ENCODE data around the gene CNOT6. TPM values are rescaled to one million over a fixed set of nuclear protein-coding genes. Genes with fewer than 3 reads are reported as not detected.

Gene CNOT6
- total RNA-seq, 1 donor from 2014 or later, result 24.9 TPM

- H3K27me3 Mint-ChIP-seq, result no peaks in the 10 kb centered on the region
- ChIA-PET CTCF (no interaction called here), POLR2A (no interaction called here)
- DNase-seq, result no peak
- H3K36me3 Mint-ChIP-seq (ENCODE audit: low read depth), result peaks cover 67% of the 10 kb centered on the region
- H3K4me3 Mint-ChIP-seq, result no peak overlapping the region
- intact Hi-C loops (cut with micrococcal nuclease), result no loop called here
- no peak for ATAC-seq (ENCODE audit: low read depth)
- H3K27ac Mint-ChIP-seq, result no peak overlapping the region
- no peaks in the 10 kb centered on the region for H3K9me3 Mint-ChIP-seq
- no peak for TF ChIP-seq CTCF (IDR thresholded peaks at IDR 0.05)
- H3K4me1 Mint-ChIP-seq, result peaks cover 4% of the 10 kb centered on the region
Observed at GRCh38 chr5:180532268-180532667, 38.1 kb downstream of the CNOT6 start.

GRCh38 chr5:180533845-180534244, 39.7 kb downstream of the CNOT6 start:
- intact Hi-C loops (cut with micrococcal nuclease), result no loop called here
- TF ChIP-seq CTCF (IDR thresholded peaks at IDR 0.05), result no peak
- peaks cover 63% of the 10 kb centered on the region for H3K36me3 Mint-ChIP-seq (ENCODE audit: low read depth)

GRCh38 chr5:180535573-180535972, 41.4 kb downstream of the CNOT6 start:
- Mint-ChIP-seq H3K36me3 (ENCODE audit: low read depth) (peaks cover 64% of the 10 kb centered on the region), H3K27me3 (no peaks in the 10 kb centered on the region), H3K4me1 (peaks cover 14% of the 10 kb centered on the region), H3K27ac (no peak overlapping the region), H3K4me3 (no peak overlapping the region), H3K9me3 (no peaks in the 10 kb centered on the region)
- intact Hi-C loops (cut with micrococcal nuclease), result no loop called here
- DNase-seq (no peak), ATAC-seq (ENCODE audit: low read depth) (no peak)
- ChIA-PET CTCF (no interaction called here), POLR2A (no interaction called here)
- no peak for TF ChIP-seq CTCF (IDR thresholded peaks at IDR 0.05)

More at GRCh38 chr5:180533845-180534244, 39.7 kb downstream of the CNOT6 start:
- ChIA-PET POLR2A (no interaction called here), CTCF (no interaction called here)
- Mint-ChIP-seq H3K9me3 (no peaks in the 10 kb centered on the region), H3K4me1 (peaks cover 5% of the 10 kb centered on the region), H3K27me3 (no peaks in the 10 kb centered on the region), H3K27ac (no peak overlapping the region), H3K4me3 (no peak overlapping the region)
- no peak for DNase-seq
- ATAC-seq (ENCODE audit: low read depth), result no peak

- ChIA-PET CTCF (no interaction called here), POLR2A (no interaction called here)
- Mint-ChIP-seq H3K27ac (peak overlapping the region; percentile 62), H3K4me1 (peaks cover 16% of the 10 kb centered on the region), H3K9me3 (no peaks in the 10 kb centered on the region), H3K36me3 (ENCODE audit: low read depth) (peaks cover 65% of the 10 kb centered on the region), H3K4me3 (no peak overlapping the region), H3K27me3 (no peaks in the 10 kb centered on the region)
- ATAC-seq (ENCODE audit: low read depth) (no peak), DNase-seq (no peak)
- no peak for TF ChIP-seq CTCF (IDR thresholded peaks at IDR 0.05)
- intact Hi-C loops (cut with micrococcal nuclease), result no loop called here
Observed at GRCh38 chr5:180540050-180540694, 46.0 kb downstream of the CNOT6 start.

- DNase-seq, result no peak
- no peak for ATAC-seq (ENCODE audit: low read depth)
- ChIA-PET CTCF (no interaction called here), POLR2A (no interaction called here)
- no peak for TF ChIP-seq CTCF (IDR thresholded peaks at IDR 0.05)
- Mint-ChIP-seq H3K4me1 (peaks cover 17% of the 10 kb centered on the region), H3K36me3 (ENCODE audit: low read depth) (peaks cover 64% of the 10 kb centered on the region), H3K9me3 (no peaks in the 10 kb centered on the region), H3K27me3 (no peaks in the 10 kb centered on the region), H3K4me3 (no peak overlapping the region), H3K27ac (no peak overlapping the region)
- intact Hi-C loops (cut with micrococcal nuclease), result no loop called here
Observed at GRCh38 chr5:180541710-180542109, 47.5 kb downstream of the CNOT6 start.

All from activated B cell treated with CpG ODN at 0.5 μM for 24 hours (primary cell).